Fibroblast of pulmonary artery (primary cell): ENCODE results near the gene TMED7.

ENCODE experiments used
- DNase-seq: peaks from one replicate; pipeline ENCODE4 v3.0.0-alpha.2; 2010; ENCODE audit warnings: low read depth
- H3K4me3 ChIP-seq: replicated peaks from 2 replicates; pipeline ENCODE4 v1.5.1; 2011; ENCODE audit warnings: low read depth, mild to moderate bottlenecking, control low read depth, low read length, moderate library complexity
- TF ChIP-seq, protein P1 (sequence below): IDR thresholded peaks from 2 replicates; pipeline ENCODE4 v1.5.1; 2011; ENCODE audit warnings: mild to moderate bottlenecking, control low read depth, low read length, inconsistent platforms; ENCODE audit errors: missing control alignments

The TMED7 gene

DNA sequence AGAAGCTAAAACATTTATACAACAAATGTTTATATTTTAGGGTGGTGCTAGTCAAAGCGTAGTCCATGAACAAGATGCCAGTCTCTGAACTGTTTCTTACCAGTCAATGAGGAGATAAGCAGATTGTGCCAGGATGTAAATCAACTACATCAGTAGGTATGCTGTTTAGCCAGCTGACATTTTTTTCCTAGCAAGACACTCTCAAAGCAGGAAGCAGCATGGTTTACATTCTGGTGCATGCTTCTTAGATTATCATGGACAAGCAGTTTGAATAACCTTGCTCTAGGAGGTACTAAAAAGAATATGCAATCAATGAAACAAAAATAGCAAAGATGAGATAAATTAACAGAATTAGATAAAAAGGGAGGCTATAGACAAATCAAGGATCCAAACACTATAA is 40.6 kb downstream of the TMED7 start:
- no peak for DNase-seq
- H3K4me3 ChIP-seq = no peak overlapping the region
- TF ChIP-seq, protein P1, sequence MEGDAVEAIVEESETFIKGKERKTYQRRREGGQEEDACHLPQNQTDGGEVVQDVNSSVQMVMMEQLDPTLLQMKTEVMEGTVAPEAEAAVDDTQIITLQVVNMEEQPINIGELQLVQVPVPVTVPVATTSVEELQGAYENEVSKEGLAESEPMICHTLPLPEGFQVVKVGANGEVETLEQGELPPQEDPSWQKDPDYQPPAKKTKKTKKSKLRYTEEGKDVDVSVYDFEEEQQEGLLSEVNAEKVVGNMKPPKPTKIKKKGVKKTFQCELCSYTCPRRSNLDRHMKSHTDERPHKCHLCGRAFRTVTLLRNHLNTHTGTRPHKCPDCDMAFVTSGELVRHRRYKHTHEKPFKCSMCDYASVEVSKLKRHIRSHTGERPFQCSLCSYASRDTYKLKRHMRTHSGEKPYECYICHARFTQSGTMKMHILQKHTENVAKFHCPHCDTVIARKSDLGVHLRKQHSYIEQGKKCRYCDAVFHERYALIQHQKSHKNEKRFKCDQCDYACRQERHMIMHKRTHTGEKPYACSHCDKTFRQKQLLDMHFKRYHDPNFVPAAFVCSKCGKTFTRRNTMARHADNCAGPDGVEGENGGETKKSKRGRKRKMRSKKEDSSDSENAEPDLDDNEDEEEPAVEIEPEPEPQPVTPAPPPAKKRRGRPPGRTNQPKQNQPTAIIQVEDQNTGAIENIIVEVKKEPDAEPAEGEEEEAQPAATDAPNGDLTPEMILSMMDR = no peak

DNA sequence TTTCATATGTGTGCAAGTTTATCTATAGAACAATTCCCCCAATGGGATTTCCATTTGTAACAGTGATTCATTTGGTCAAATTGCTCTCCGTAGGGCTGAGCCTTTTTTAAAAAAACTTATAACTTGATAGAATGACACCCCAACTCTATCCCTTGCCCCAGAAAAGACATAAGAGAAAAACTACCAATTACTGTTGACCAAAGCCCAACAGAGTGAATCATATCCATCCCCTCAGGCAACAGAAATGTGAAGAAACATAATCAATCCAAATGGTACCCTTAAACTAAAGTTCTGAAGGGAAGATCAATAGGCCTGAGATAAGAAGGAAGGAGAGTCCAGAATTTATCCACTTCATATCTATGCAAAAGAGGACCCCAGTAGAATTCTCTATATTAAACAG is 41.3 kb downstream of the TMED7 start:
- DNase-seq = no peak
- no peak overlapping the region for H3K4me3 ChIP-seq

GRCh38 chr5:115583474-115583873 is 42.4 kb downstream of the TMED7 start:
- no peak overlapping the region for H3K4me3 ChIP-seq
- TF ChIP-seq, protein P1 = no peak
- DNase-seq = peak; percentile 91

More for the DNA sequence above, 41.3 kb downstream of the TMED7 start:
- TF ChIP-seq, protein P1 = no peak

DNA sequence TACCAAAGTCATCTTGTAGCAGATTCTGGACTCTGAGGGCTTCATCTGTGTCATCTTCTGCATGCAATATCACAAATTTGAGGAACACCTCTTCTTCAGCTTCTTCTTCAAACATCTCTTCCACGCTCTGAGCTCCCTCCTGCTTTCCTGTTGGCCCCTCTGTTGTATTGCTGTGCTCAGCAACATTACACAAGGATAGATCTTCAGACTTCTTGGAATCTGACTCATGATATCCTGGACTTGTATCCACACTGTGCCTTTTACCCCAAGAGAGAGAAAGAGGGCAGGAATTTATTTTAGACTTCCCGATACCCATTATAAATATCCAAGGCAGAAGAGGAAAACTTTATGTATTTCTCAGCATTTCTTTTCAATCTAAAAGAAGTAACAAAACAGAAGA is 44.9 kb downstream of the TMED7 start:
- TF ChIP-seq, protein P1 = no peak
- H3K4me3 ChIP-seq = no peak overlapping the region
- DNase-seq = no peak

GRCh38 chr5:115579747-115580173 is 46.1 kb downstream of the TMED7 start:
- DNase-seq = no peak

DNA sequence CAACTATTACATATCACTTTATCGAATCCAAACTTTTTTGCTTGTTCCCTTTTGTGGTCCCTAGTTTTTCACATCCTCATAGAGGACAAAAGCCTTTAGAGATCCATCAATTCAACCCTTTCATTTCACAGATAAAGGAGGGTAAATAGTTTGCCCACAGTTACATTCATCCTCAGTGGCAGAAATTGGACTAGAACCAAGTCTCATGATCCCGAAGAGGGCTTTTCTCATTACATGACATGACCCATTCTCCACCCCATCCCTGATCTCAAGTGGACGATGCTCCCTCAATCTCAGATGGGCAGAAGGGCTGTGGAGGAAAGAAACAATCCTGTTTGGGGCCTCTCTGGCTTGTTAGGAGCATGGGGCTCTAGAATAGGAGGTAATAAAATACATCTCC is 46.6 kb downstream of the TMED7 start:
- no peak overlapping the region for H3K4me3 ChIP-seq
- no peak for DNase-seq
- TF ChIP-seq, protein P1 = no peak

More at GRCh38 chr5:115579747-115580173, 46.1 kb downstream of the TMED7 start:
- H3K4me3 ChIP-seq = no peak overlapping the region
- TF ChIP-seq, protein P1 = no peak

- TF ChIP-seq, protein P1 = no peak
- H3K4me3 ChIP-seq = no peak overlapping the region
- DNase-seq = no peak
These were observed 47.2 kb downstream of the TMED7 start for GRCh38 chr5:115578657-115579056.
